HG03095 (cell line): ENCODE measurements around the gene CCR8.

ENCODE experiments used
- ATAC-seq: cut with Tn5 transposase; IDR thresholded peaks from one replicate; pipeline ENCODE4 v1.9.1; 2021; ENCODE audit warnings: moderate library complexity; ENCODE audit not compliant: unreplicated experiment

Gene CCR8, protein sequence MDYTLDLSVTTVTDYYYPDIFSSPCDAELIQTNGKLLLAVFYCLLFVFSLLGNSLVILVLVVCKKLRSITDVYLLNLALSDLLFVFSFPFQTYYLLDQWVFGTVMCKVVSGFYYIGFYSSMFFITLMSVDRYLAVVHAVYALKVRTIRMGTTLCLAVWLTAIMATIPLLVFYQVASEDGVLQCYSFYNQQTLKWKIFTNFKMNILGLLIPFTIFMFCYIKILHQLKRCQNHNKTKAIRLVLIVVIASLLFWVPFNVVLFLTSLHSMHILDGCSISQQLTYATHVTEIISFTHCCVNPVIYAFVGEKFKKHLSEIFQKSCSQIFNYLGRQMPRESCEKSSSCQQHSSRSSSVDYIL

DNA sequence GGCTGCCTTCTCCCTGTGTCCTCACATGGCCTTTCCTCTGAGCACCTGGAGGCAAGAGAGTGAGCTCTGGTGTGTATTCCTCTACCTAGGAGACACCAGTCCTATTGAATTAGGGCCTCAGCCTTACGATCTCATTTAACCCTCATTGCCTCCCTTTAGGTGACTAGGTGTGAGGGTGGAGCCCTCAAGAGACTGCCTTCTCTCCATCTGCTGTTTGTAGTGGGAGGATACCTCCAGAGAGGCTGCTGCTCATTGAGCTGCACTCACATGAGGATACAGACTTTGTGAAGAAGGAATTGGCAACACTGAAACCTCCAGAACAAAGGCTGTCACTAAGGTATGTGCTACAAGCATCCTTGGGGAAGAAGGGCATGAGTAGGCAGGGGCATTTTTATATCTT is at the start of gene CCR8:
Gene CCR8, plus strand, starts transcription at position 217 of the 400 bp plus-strand sequence. CDS start 2,623 bp downstream, outside the sequence.
- no peak for ATAC-seq

DNA sequence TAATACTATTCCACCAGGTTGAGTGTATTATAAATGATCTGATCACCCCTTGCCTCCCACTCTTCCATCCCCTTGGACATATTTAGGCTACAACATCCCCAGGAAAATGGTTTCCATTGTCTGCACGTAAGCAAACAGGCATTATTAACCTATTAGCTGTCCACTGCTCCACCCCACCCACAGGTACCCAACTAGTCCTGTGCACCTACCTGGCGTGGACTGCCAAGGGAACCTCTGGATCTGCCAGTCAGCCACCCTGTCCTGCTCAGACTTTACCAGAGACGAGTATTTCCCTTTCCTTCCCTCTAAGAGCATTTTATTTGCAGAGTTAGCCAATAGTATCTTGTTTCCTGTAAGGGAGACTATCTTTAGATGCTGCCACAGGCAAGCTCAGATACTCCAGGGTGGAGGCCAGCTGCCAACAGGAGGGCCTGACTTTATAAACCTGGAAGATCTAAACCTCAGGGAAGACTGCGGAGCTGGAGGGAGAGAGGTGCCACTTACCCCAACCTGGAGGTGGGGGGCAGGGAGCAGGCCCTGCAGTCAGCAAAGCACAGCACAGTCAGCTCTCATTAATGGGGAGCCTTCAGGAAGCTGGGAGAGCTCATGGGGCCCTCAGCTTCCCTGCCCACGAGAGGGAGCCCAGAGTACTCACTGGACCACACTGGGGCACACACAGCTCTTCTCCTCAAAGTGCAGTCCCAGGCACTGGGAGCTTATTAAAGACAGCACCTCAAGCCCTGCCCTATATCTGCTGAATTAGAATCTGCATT is 49.6 kb upstream of the CCR8 start, which contains the start of gene CX3CR1:
Gene CX3CR1, minus strand, starts transcription at position 292 of the 773 bp plus-strand sequence. CDS start 13,527 bp downstream, outside the sequence.
- ATAC-seq, result no peak

DNA sequence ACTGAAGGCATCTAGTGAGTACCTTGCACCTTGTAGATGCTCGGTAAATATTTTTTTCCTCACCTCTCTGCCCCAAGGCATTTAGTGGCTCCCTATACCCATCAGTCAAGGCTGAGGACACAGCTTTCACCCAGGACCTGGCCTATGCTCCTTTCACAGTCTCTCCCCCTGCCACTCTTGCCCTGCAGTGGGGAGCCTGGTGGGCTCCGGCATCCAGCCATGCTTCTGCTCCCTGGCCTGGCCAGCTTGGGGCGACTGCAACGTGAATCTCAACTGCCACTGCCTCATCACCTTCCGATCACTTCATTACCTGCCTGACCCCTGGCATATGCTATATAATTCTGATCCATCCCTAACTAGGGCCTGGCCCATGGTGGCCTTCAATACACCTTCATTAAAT is 48.9 kb upstream of the CCR8 start:
- no peak for ATAC-seq

DNA sequence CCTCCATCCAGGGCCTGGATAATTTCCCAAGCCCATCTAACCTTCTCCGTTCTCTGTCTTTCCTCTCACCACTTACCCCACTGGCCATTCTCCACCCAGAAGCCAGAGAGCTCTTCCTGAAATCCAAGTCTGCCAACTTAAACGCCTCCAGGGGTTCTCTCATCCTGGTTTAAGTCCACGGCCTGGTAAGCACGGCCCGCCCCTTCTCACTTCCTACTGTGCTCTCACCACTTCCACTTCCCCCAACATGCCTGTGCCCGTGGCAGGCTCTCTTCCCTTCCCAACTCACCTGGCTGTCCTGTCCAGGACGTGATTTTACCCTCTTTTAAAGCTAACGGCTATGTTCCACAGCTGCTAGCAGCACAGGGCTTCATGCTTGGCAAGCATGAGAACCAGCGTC is 48.0 kb upstream of the CCR8 start:
- ATAC-seq, result no peak

DNA sequence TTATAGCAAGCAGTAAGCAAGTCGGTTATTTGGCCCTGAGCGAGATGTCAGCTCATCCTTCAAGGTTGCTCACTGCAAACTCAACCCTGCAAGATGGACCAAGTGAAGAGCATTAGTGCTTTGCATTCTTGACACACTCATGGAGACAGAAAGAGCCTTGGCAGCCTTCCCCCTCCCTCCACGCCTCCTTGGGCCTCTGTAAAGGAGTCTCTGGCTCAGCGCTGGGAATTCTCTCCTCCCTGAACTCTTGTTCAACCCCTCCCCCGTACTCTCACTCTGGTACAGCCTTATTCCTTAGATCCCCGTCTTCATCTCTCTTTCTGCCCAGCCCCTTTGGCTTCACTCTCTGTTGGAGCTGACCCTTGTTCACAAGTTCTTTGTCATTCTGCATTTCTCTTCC is 47.5 kb upstream of the CCR8 start:
- no peak for ATAC-seq

DNA sequence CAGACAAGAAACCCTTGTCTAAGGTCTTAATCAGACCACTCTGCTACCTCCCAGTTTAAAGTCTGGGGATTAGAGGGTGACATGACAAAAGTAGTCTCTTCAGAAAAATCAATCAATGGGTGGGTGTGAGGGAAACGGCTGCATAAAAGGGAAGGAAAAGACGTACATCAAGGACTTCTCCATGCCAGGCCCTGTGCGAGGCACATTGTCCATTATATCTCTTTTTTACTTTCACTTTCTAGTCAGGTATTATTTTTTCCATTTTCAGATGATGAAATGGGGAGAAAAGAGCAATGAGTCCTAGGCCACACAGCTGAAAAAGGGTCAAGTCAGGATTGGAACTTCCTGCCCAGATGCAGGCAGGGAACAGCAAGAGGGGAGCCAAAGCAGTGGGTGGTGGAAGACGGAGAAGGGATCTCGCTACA is 45.0 kb upstream of the CCR8 start:
- no peak for ATAC-seq

DNA sequence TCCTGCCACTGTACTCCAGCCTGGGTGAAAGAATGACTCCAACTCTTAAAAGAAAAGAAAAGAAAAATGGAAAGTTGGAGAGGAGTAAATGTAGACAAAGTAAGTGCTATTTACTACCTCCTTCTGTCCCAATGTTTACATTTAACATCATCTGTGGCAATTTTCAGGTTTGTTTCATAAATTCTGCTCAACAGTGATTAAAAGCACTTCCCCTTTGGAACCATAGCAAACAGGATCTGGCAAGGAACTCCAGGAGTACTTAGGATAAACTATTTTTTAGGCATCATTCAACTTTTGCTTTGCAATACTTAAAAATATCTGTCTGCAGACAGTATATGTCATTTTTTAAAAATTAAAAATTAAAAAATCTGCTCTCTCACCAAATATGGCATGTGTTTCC is 44.2 kb upstream of the CCR8 start:
- no peak for ATAC-seq

DNA sequence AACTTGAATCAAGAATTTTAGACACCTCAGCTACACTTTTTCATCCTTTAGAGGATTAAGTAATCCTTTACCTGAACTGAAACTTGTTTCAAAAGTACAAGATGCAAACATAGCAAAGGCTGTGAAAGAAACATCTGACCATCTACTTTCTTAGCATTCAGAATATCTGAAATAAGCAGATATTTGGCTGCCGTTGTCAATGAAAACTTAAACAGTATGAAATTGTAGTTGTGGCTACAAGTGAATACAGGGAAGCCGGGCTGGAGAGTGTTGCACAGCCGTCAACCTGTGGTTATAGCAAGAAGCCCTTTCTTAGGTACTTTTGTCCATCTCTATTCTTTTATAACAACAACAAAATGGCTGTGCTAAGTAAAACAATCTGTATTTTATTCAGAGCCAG is 42.7 kb upstream of the CCR8 start:
- no peak for ATAC-seq

DNA sequence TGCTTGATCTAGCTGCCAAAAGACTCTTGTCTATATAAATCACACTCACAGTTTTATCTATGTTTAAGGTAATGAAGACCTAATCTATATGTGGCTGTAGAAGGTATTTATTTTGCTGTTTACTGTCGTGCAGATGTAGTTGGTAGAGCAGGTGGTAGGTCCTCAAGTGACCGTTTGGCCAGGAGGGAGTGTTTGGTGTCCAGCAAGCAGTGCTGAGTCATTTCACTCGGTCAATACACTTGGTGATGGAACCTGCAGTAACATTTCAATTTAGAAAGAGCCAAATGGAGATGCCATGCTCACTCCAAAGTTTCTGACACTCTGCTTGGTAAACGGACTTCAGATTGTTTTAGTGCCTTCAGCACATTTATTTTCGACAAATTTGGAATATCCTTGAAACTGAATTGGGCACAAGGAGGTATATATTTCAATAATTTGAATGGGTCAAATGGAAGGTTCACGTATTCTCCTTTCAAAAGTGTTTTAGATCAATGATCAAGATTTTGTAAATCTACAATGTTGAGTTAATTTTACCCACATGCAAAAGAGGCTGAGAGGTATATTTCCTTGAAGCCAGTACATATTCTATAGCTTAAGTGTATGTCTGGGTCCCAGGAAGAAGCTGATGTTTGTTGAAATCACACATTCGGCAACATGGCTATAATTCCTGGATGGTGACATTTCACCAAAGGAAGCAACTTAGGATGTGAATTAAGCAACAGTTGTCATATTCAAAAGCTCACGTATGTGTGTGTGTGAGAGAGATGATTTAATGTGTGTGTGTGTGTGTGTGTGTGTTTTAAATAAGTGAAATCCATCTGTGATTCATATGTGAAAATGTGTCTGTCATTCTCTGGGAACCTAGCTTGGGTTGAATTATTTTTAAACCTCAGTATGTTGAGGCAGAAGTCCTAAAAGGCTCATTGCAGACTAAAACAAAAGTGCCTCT is 42.0 kb upstream of the CCR8 start:
- no peak for ATAC-seq

DNA sequence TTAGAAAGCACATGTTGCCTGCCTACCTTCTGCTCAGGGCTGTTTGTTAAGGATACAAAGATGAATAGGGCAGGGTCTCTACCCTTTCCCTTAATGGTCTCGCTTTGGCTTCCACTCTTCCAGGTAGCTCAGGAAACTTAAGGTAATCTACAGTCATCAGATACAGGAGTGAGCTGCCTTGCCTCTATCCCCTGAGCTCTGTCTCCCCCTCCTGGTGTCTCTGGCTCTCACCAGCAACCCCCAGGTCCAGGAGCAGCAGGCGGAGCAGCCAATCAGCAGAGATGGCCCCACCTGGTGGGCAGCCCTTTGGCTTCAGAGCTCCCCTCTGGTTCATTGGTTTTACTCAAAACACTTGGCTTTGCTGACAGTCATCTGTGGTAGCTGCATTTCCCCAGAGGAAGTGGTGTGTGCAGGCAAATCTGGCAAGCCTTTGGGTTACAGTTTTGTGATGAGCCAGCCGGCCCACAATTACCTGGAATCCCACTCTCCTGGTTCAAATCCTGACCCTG is 41.2 kb upstream of the CCR8 start:
- peak; percentile 92 for ATAC-seq

DNA sequence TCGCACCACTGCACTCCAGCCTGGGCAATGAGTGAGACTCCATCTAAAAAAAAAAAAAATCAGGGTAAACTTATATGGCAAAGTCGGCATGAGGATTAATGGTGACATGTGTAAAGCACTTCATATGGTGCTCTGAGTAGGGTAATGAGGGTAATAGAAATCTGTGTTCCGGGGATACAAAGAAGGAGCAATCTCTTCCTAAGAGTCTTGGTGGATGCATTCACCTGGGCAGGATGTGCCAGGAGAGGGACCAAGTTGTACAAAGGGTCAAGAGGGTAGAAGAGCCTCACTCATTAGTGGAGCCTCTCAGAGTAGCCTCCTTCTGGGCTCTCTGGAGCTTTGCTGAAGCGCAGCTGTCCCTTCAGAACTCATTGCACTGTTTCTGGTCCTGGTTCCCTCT is 40.4 kb upstream of the CCR8 start:
- no peak for ATAC-seq

DNA sequence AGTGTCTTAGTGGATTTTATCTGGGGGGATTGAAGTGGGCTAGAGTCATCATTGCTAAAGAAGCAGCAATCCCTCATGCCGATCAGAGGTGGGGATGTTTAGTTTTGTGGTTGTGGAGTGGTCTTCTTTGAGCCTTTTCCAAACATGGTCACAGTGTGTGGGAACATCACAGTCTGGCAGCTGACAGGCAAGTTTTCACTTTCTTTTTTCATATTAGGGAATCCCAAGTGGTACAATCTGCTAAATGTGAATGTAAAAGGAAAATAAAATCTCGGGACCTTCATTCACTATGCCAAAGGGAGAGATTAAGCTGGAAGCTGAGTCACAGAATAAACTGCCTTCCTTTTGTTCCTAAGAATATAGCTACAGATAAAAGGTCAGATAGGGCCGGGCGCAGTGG is 39.3 kb upstream of the CCR8 start:
- no peak for ATAC-seq

DNA sequence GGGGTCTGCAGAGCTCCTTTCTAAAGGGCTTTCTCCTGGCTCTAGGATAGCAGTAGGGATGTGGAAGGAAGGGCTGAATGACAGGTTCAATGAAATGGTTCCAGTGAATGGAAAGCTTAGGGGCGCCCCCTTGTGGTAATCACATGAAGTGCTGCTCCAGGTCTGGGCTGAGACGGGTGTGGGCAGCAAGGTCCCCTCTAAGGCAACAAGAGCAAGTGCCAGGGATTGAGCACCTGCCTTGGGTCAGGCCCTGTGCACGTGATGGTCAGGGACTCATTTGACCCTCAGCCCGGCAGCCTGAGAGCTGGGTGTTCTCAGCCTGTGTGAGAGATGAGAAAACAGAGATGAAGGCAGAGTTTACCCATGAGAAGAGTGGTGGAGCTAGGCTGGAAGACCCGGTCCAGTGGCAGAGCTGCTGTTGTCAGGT is 37.6 kb upstream of the CCR8 start:
- ATAC-seq, result no peak

DNA sequence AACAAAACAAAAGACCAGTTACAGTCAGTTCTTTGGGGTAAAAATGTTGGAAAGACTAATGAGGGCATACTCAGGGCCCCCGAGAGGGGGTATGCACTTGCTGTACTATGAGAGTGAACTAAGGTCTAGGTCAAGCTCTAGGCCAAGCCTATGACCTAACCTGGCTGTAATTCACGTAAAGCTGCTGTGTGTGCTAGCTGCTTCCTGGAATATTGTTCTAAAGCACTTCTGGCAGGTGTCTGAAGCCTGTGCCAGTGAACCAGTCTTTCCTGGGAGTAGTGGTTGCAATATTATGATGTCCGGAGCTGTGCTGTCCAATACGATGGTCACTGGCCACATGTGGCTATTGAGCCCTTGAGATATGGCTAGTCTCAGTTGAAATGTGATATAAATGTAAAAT is 36.5 kb upstream of the CCR8 start:
- no peak for ATAC-seq

DNA sequence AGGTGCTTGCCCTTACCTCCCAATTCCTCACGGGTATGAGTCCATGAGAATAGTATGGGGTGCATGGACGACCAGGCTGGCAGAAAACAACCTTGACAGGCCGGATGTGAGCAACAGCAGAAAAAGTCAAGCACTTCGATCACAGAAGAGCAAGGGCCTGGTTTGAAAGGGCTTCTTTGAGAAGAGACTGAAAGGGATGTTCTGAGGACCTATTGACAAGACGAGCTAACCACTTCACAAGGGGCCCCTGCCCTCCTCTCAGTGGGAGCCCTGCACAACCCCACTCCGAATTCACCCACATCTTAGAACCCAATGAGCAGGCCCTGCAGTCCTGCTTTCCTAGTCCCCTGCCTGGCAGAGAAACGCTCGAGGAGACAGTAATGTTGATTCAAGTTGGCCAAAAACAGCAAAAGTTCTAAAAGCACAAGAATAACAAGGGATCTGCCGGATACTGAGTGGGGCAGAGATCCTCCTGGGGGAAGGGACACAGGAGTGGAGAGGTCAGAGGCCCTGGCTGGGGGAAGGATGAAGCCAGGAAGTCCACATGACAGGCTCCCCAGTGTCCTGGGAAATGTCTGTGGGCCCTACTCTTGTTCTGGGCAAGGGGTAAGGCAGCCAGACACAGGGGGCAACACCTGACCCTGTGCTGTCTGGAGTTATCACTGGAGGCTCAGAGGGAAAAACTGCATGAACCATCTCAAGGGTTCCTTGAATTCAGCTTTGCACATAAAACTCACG is 34.9 kb upstream of the CCR8 start:
- ATAC-seq, result no peak

DNA sequence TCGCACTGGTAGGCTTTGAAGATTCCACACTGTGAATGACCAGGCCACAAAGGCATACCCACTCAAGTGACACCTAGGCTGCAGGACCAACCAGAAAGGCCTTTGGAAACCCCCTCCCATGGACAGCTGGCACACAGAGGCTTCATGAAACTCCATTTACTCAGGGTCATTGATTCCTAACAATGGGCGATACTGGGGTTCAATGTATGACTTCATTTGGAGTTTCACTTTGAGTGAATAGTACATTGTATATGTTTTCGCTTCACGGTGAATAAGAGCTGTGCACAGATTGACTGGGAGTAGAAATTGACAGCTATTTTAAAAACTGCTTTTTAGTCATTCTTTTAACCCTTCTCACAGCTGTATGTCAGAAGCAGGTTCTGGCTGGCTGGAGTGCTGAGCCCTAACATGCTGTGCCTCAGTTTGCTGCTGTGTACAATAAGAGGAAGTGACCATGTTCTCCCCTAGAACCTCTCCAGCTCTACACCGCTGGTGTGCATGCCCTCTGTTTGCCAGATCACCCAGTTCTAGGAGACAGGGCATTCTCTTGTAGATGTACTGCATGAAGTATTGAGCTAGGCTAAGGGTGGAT is 34.2 kb upstream of the CCR8 start:
- peak; percentile 84 for ATAC-seq

DNA sequence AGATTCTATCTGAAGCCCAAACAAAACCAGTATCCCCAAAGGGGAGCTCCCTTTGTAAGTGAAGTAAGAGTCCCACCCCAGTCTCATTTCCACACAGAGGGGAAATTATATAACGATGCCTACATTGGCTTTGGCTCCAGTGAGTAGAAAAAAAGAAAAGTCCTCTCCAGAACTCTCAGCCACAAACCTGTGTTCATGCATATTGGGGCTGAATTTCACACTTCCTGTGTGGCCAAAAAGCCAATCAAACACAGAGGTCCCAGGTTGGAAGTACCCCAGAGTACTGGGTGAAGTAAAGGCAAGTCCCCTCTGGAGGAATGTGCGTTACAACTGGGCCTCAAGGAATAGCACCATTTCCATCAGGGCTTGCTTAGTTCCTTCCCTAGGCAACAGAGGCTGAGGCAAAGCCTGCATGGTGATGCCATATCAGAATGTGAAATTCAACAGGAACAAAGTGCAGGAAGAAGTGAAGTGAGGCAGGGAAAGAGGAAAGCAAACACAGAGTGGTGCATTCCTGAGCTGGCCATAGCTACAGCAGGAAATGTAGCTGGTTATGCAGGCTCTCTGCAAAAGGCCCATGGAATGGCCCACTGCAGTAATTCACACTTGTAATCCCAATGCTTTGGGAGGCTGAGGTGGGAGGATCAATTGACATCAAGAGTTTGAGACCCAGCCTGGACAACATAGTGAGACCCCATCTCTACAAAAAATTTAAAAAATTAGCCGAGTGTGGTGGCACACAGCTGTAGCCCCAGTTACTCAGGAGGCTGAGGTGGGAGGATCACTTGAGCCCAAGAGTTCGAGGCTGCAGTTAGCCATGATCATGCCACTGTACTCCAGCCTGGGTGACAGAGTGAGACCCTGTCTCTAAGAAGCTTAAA is 33.1 kb upstream of the CCR8 start:
- ATAC-seq, result no peak

DNA sequence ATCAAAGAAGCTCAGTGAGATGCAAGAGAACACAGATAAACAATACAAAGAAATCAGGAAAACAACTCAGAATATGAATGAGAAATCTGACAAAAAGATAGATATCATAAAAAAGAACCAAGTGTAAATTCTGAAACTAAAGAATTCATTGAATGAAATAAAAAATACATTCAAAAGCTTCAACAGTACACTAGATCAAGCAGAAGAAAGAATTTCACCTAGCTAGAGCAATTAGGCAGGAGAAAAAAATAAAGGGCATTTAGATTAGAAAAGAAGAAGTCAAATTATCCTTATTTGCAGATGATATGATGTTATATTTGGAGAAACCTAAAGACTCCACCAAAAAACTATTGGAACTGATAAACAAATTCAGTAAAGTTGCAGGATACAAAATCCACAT is 30.2 kb upstream of the CCR8 start:
- ATAC-seq, result no peak

DNA sequence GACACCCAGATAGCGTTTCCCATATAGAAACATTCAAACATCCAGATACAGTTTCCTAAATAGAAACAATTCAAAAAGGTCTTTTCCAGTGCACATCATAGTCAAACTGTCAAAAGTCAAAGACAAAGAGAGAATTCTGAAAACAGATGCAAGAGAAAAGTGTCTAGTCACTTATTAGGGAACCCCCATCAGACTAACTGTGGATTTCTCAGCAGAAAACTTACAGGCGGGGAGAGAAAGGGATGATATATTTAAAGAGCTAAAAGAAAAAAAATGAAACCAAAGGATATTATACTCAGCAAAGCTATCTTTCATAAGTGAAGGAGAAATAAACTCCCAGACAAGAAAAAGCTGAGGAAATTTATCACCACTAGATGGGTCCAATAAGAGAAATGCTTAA is 27.3 kb upstream of the CCR8 start:
- no peak for ATAC-seq
